Endodermal cell (in vitro differentiated cells): Measurements from ENCODE around the gene RAB31. TPM values are rescaled to one million over a fixed set of nuclear protein-coding genes. Genes with fewer than 3 reads are reported as not detected.

Experiments used
- DNase-seq: peaks from one replicate; pipeline ENCODE4 v3.0.0-alpha.2; 2017
- H3K27ac ChIP-seq: 2 replicates; pipeline ENCODE4 v1.5.1; 2013; ENCODE audit warnings: mild to moderate bottlenecking, low read depth, low read length, moderate library complexity
- H3K27me3 ChIP-seq: 2 replicates; pipeline ENCODE4 v1.6.1; 2013; ENCODE audit warnings: mild to moderate bottlenecking, low read length, moderate library complexity; ENCODE audit not compliant: insufficient read depth, control insufficient read depth, poor library complexity, severe bottlenecking
- H3K36me3 ChIP-seq: 2 replicates; pipeline ENCODE4 v1.7.0; 2013; ENCODE audit warnings: mild to moderate bottlenecking, low read length, moderate library complexity; ENCODE audit not compliant: control insufficient read depth, insufficient read depth
- H3K4me1 ChIP-seq: one replicate; pipeline ENCODE4 v1.7.0; 2013; ENCODE audit warnings: low read length; ENCODE audit not compliant: control insufficient read depth, insufficient read depth
- H3K4me3 ChIP-seq: 2 replicates; pipeline ENCODE4 v1.5.1; 2013; ENCODE audit warnings: mild to moderate bottlenecking, low read length, moderate library complexity
- H3K9ac ChIP-seq: 2 replicates; pipeline ENCODE4 v1.6.1; 2013; ENCODE audit warnings: mild to moderate bottlenecking, low read length, moderate library complexity; ENCODE audit not compliant: poor library complexity, severe bottlenecking; ENCODE audit errors: extremely low read depth
- H3K9me3 ChIP-seq: 2 replicates; pipeline ENCODE4 v1.6.1; 2013; ENCODE audit warnings: mild to moderate bottlenecking, low read length, moderate library complexity; ENCODE audit not compliant: control insufficient read depth
- H3K27ac Mint-ChIP-seq: 2 replicates; pipeline ENCODE4 v1.8.0; 2020; ENCODE audit warnings: mixed read lengths
- H3K27me3 Mint-ChIP-seq: 2 replicates; pipeline ENCODE4 v1.8.0; 2021; ENCODE audit warnings: mild to moderate bottlenecking, mixed read lengths; ENCODE audit not compliant: insufficient read depth
- H3K36me3 Mint-ChIP-seq: 2 replicates; pipeline ENCODE4 v1.8.0; 2020; ENCODE audit warnings: low read depth, mixed read lengths
- H3K4me1 Mint-ChIP-seq: 2 replicates; pipeline ENCODE4 v1.8.0; 2020; ENCODE audit warnings: mixed read lengths
- H3K4me3 Mint-ChIP-seq: 2 replicates; pipeline ENCODE4 v1.8.0; 2020; ENCODE audit warnings: mild to moderate bottlenecking, moderate library complexity, mixed read lengths
- H3K9me3 Mint-ChIP-seq: 2 replicates; pipeline ENCODE4 v1.8.0; 2020; ENCODE audit warnings: mild to moderate bottlenecking, mixed read lengths
- WGBS, 2 experiments: methylation state at CpG; one replicate each; pipeline versions ENCODE4 v1.1.5 to v1.1.7; 2013; ENCODE audit warnings: missing lambda C conversion rate in 2 of 2, mixed read lengths in 1 of 2; ENCODE audit not compliant: insufficient coverage in 1 of 2, insufficient read length in 1 of 2; 5-methylcytosine and 5-hydroxymethylcytosine counted together
- total RNA-seq, 2 donors: library from RNA; stranded (reverse); fragmentation: NEBNext Ultra II Directional in 1 of 2; extraction: Animal tissue kit (Norgen Biotek cat#: 25700) in 1 of 2; gene quantifications; 2 replicates in 1 of 2; 3 replicates in 1 of 2; pipeline ENCODE4 v1.2.1, GENCODE V29; 2021
- TF ChIP-seq, protein P1 (sequence below): fragments of 200-600 bp; sonication (generic); conservative IDR thresholded peaks from 2 replicates; pipeline ENCODE4 v1.5.0; 2021; ENCODE audit warnings: antibody characterized with exemption, mild to moderate bottlenecking

Gene RAB31
- total RNA-seq, 2 donors from 2014 or later = 11.7 to 20.3 TPM

- no peak overlapping the region for H3K27ac Mint-ChIP-seq
- H3K27me3 Mint-ChIP-seq = no peaks in the 10 kb centered on the region
- no peaks in the 10 kb centered on the region for H3K36me3 Mint-ChIP-seq
- Histone ChIP-seq H3K4me1 (no peaks in the 10 kb centered on the region), H3K27me3 (no peaks in the 10 kb centered on the region), H3K36me3 (no peaks in the 10 kb centered on the region), H3K4me3 (no peak overlapping the region), H3K9me3 (no peaks in the 10 kb centered on the region), H3K9ac (no peak overlapping the region), H3K27ac (no peak overlapping the region)
- WGBS, 2 experiments = 78 to 89% methylated on average over 4 of the region's 4 CpGs
- H3K9me3 Mint-ChIP-seq = no peaks in the 10 kb centered on the region
- no peak for DNase-seq
- H3K4me3 Mint-ChIP-seq = no peak overlapping the region
- TF ChIP-seq, protein P1, sequence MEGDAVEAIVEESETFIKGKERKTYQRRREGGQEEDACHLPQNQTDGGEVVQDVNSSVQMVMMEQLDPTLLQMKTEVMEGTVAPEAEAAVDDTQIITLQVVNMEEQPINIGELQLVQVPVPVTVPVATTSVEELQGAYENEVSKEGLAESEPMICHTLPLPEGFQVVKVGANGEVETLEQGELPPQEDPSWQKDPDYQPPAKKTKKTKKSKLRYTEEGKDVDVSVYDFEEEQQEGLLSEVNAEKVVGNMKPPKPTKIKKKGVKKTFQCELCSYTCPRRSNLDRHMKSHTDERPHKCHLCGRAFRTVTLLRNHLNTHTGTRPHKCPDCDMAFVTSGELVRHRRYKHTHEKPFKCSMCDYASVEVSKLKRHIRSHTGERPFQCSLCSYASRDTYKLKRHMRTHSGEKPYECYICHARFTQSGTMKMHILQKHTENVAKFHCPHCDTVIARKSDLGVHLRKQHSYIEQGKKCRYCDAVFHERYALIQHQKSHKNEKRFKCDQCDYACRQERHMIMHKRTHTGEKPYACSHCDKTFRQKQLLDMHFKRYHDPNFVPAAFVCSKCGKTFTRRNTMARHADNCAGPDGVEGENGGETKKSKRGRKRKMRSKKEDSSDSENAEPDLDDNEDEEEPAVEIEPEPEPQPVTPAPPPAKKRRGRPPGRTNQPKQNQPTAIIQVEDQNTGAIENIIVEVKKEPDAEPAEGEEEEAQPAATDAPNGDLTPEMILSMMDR = no peak
- H3K4me1 Mint-ChIP-seq = no peaks in the 10 kb centered on the region
Measured at GRCh38 chr18:9749611-9750010, 41.5 kb downstream of the RAB31 start.

DNA sequence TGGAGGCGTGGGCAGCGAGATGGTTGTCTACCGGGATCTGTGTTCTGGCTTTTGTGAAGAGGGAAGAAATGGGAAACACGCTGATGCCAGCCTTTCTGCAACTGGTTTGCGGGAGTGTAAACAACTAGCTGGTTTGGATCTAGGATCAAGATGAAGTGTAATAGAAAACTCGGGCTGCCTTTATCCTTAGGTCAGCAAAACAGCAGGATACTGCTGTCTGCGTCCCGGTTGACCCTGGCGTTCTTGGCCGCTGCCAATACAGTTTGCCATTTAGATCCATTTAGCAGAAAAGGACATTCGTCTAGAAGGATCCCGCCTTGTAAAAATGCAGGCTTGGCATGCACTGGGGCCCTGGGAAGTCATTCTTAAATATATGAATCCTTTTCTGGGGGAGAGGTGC lies 42.0 kb downstream of the RAB31 start:
- H3K36me3 Mint-ChIP-seq = no peaks in the 10 kb centered on the region
- no peak overlapping the region for H3K4me3 Mint-ChIP-seq
- no peaks in the 10 kb centered on the region for H3K27me3 ChIP-seq
- H3K27ac ChIP-seq = no peak overlapping the region
- no peak overlapping the region for H3K27ac Mint-ChIP-seq
- H3K9me3 Mint-ChIP-seq = no peaks in the 10 kb centered on the region
- no peak overlapping the region for H3K4me3 ChIP-seq
- no peaks in the 10 kb centered on the region for H3K4me1 Mint-ChIP-seq
- TF ChIP-seq, protein P1 = no peak
- no peaks in the 10 kb centered on the region for H3K27me3 Mint-ChIP-seq
- peak; percentile 30 for DNase-seq
- H3K4me1 ChIP-seq = no peaks in the 10 kb centered on the region
- no peaks in the 10 kb centered on the region for H3K9me3 ChIP-seq
- H3K36me3 ChIP-seq = no peaks in the 10 kb centered on the region
- H3K9ac ChIP-seq = no peak overlapping the region
- 90 to 94% methylated on average over 11 to 12 of the region's 12 CpGs for WGBS, 2 experiments

DNA sequence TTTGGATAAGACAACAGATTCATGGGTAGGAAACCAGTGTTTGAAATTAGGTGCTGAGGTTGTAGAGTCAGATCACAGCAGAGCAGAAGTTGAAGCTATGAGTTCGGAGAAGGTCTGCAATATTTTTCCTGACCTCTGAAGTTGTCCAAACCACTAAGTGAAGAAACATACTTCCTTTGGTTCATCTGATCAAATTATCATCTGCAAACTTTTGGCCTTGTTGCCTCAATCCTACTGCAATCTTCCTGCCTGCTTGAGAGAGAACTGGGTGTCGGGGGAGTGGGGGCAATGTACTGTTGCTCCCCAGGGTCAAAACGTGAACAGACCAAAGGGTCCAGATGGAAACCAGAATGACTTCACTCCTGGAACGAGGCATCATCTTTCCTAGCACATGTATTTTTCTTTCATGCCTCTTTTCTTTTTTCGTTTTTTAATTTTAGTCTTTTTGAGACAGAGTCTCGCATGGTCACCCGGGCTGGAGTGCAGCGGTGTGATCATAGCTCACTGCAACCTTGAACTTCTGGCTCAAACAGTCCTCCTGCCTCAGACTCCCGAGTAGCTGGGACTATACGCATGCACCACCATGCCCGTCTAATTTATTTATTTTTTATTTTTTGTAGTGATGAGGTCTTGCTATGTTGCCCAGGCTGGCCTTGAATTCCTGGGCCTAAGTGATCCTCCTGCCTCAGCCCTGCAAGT lies 42.7 kb downstream of the RAB31 start:
- no peak overlapping the region for H3K4me3 ChIP-seq
- no peaks in the 10 kb centered on the region for H3K36me3 Mint-ChIP-seq
- H3K36me3 ChIP-seq = no peaks in the 10 kb centered on the region
- TF ChIP-seq, protein P1 = no peak
- H3K27me3 Mint-ChIP-seq = no peaks in the 10 kb centered on the region
- no peaks in the 10 kb centered on the region for H3K9me3 Mint-ChIP-seq
- no peaks in the 10 kb centered on the region for H3K4me1 Mint-ChIP-seq
- no peaks in the 10 kb centered on the region for H3K4me1 ChIP-seq
- H3K4me3 Mint-ChIP-seq = no peak overlapping the region
- no peak overlapping the region for H3K27ac ChIP-seq
- H3K27ac Mint-ChIP-seq = no peak overlapping the region
- no peak overlapping the region for H3K9ac ChIP-seq
- DNase-seq = peak; percentile 28
- H3K9me3 ChIP-seq = no peaks in the 10 kb centered on the region
- no peaks in the 10 kb centered on the region for H3K27me3 ChIP-seq
- WGBS, 2 experiments = 93 to 94% methylated on average over 10 to 11 of the region's 11 CpGs
